Activated naive CD4-positive, alpha-beta T cell treated with anti-CD3 and anti-CD28 coated beads, Interleukin-2, amount 50 U/mL, for 24 hours (primary cell): ENCODE results near the gene TSPO2.
"Not testable (repeated sequence)": the region's sequence is repeated elsewhere in the genome, so short reads cannot be mapped to it uniquely, and the experiment has no call there.

Source experiments
- H3K27ac Mint-ChIP-seq: one replicate; pipeline ENCODE4 v1.8.0; 2021; ENCODE audit warnings: mild to moderate bottlenecking, mixed read lengths
- H3K27me3 Mint-ChIP-seq: one replicate; pipeline ENCODE4 v1.8.0; 2021; ENCODE audit warnings: mixed read lengths
- H3K36me3 Mint-ChIP-seq: one replicate; pipeline ENCODE4 v1.8.0; 2021; ENCODE audit warnings: mixed read lengths
- H3K4me1 Mint-ChIP-seq: one replicate; pipeline ENCODE4 v1.8.0; 2021; ENCODE audit warnings: mixed read lengths
- H3K4me3 Mint-ChIP-seq: one replicate; pipeline ENCODE4 v1.8.0; 2021; ENCODE audit warnings: mild to moderate bottlenecking, mixed read lengths
- H3K9me3 Mint-ChIP-seq: one replicate; pipeline ENCODE4 v1.8.0; 2021; ENCODE audit warnings: mixed read lengths

Gene TSPO2, protein sequence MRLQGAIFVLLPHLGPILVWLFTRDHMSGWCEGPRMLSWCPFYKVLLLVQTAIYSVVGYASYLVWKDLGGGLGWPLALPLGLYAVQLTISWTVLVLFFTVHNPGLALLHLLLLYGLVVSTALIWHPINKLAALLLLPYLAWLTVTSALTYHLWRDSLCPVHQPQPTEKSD

DNA sequence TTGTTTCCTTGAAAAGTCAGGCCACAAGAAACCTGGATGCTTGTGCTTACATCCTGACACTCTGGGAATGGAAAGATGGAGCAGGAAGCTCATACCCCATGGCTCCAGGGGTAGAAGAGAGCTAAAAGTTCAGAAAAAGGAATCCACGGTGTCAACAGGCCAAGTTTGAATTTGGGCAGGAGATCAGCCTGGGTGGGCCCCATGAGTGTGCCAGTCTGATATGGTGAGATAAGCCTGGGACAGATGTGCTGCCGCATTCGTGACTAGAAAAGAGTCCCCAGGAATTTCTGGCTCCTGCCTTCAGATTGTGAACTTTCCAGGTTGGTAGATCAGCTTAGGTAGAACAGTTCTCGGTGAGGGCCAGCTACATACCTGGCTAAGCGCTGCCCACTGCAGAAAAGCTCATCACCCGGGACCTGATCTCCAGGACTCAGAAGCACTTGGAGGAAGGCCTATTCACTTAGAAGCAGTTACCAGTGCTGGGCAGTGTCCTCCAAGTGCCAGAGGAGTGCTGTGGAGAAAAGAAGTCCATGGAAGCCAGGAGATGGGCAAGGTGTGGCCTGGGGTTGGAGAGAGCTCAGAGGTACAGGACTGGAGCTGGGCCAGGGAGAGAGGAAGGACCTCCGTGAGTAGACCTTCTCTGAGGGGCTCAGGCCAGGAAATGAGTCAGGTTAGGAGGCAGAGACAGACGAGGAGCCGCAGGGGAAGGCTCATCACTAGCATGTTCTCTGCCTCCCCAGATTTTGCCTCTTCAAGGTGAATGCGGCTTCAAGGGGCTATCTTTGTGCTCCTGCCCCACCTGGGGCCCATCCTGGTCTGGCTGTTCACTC is at the start of gene TSPO2:
Gene TSPO2, plus strand, starts transcription at position 242 of the 830 bp plus-strand sequence. Its CDS starts 519 bp downstream, at position 761.
- no peak within 1 kb of the TSS for H3K27ac Mint-ChIP-seq
- H3K36me3 Mint-ChIP-seq = no peaks in the 10 kb centered on the region
- H3K27me3 Mint-ChIP-seq = no peaks in the 10 kb centered on the region
- no peaks in the 10 kb centered on the region for H3K9me3 Mint-ChIP-seq
- H3K4me3 Mint-ChIP-seq = no peak within 1 kb of the TSS
- H3K4me1 Mint-ChIP-seq = no peaks in the 10 kb centered on the region

GRCh38 chr6:40992746-40993145 is 49.5 kb upstream of the TSPO2 start:
- Mint-ChIP-seq H3K27me3 (peaks cover 15% of the 10 kb centered on the region), H3K4me1 (no peaks in the 10 kb centered on the region), H3K36me3 (no peaks in the 10 kb centered on the region), H3K27ac (no peak overlapping the region), H3K9me3 (no peaks in the 10 kb centered on the region), H3K4me3 (no peak overlapping the region)

GRCh38 chr6:40996591-40997233 is 45.6 kb upstream of the TSPO2 start:
- Mint-ChIP-seq H3K9me3 (no peaks in the 10 kb centered on the region), H3K36me3 (no peaks in the 10 kb centered on the region), H3K4me1 (no peaks in the 10 kb centered on the region), H3K27me3 (peaks cover 17% of the 10 kb centered on the region), H3K27ac (no peak overlapping the region), H3K4me3 (no peak overlapping the region)

GRCh38 chr6:40997234-40997957 is 44.9 kb upstream of the TSPO2 start:
- no peak overlapping the region for H3K27ac Mint-ChIP-seq
- peaks cover 16% of the 10 kb centered on the region for H3K27me3 Mint-ChIP-seq
- no peaks in the 10 kb centered on the region for H3K36me3 Mint-ChIP-seq
- no peaks in the 10 kb centered on the region for H3K4me1 Mint-ChIP-seq
- H3K9me3 Mint-ChIP-seq = no peaks in the 10 kb centered on the region
- no peak overlapping the region for H3K4me3 Mint-ChIP-seq

DNA sequence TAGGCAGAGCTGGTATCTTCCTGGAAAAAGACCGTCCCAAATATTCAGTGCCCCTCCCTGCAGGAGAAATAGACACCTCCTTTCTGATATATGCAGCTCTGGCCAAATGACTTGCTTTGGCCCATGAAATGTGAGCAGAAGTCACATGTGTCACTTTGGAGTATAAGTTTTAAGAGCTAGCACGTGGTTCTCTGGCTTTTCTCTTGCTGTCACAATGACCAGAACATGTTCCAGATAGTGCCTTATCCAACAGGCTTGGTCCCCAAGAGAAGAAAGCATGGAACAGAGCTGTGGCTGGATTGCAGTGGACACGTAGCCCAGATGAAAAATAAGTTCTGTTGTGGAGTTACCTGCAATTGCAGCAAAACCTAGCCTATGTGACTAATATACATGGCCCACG is 43.6 kb upstream of the TSPO2 start:
- no peaks in the 10 kb centered on the region for H3K36me3 Mint-ChIP-seq

GRCh38 chr6:40999569-40999968 is 42.7 kb upstream of the TSPO2 start:
- Mint-ChIP-seq H3K27me3 (peaks cover 23% of the 10 kb centered on the region), H3K9me3 (no peaks in the 10 kb centered on the region), H3K27ac (no peak overlapping the region), H3K36me3 (no peaks in the 10 kb centered on the region), H3K4me1 (no peaks in the 10 kb centered on the region), H3K4me3 (no peak overlapping the region)

More for the DNA sequence above, 43.6 kb upstream of the TSPO2 start:
- Mint-ChIP-seq H3K4me3 (no peak overlapping the region), H3K27me3 (peaks cover 21% of the 10 kb centered on the region), H3K9me3 (no peaks in the 10 kb centered on the region), H3K27ac (no peak overlapping the region), H3K4me1 (no peaks in the 10 kb centered on the region)

DNA sequence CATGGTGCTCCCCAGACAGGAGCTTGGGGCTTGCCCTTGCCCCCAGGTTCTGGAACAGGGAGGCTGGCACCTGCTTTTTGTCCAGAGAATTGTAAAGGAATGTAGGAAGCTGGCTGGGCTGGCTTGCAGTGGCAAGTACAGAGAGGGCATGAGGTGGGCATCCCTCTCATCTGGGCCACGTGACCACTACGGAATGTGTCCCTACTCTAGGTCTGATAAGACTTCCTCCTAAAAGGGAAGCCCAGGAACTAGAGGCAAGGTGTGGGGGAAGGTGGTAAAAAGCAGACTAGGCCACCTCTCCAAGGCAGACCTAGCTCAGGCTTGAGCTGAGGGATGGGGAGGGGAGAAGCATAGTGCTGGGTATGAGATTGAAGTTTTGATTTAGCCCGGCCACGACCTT is 42.0 kb upstream of the TSPO2 start:
- H3K27ac Mint-ChIP-seq = no peak overlapping the region
- H3K4me1 Mint-ChIP-seq = no peaks in the 10 kb centered on the region
- peaks cover 21% of the 10 kb centered on the region for H3K27me3 Mint-ChIP-seq
- H3K9me3 Mint-ChIP-seq = no peaks in the 10 kb centered on the region
- H3K36me3 Mint-ChIP-seq = no peaks in the 10 kb centered on the region
- no peak overlapping the region for H3K4me3 Mint-ChIP-seq

GRCh38 chr6:41002168-41002567 is 40.1 kb upstream of the TSPO2 start:
- no peak overlapping the region for H3K4me3 Mint-ChIP-seq
- H3K9me3 Mint-ChIP-seq = no peaks in the 10 kb centered on the region
- H3K27ac Mint-ChIP-seq = no peak overlapping the region
- H3K4me1 Mint-ChIP-seq = no peaks in the 10 kb centered on the region
- H3K36me3 Mint-ChIP-seq = no peaks in the 10 kb centered on the region
- H3K27me3 Mint-ChIP-seq = peaks cover 16% of the 10 kb centered on the region

DNA sequence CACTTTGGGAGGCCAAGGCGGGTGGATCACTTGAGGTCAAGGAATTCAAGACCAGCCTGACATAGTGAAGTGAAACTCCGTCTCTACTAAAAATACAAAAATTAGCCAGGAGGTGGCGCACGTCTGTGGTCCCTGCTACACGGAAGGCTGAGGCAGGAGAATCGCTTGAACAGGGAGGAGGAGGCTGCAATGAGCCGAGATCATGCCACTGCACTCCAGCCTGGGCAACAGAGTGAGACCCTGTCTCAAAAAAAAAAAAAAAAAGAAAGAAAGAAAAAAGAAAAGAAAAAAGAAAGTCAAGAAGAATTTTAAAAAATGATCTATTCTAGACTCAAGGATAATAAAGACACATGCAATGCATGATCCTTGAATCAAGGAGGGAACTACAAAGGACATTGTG is 36.0 kb upstream of the TSPO2 start:
- peaks cover 14% of the 10 kb centered on the region for H3K27me3 Mint-ChIP-seq
- not testable (repeated sequence) for H3K4me1 Mint-ChIP-seq, H3K9me3 Mint-ChIP-seq, H3K36me3 Mint-ChIP-seq, H3K27ac Mint-ChIP-seq, H3K4me3 Mint-ChIP-seq

DNA sequence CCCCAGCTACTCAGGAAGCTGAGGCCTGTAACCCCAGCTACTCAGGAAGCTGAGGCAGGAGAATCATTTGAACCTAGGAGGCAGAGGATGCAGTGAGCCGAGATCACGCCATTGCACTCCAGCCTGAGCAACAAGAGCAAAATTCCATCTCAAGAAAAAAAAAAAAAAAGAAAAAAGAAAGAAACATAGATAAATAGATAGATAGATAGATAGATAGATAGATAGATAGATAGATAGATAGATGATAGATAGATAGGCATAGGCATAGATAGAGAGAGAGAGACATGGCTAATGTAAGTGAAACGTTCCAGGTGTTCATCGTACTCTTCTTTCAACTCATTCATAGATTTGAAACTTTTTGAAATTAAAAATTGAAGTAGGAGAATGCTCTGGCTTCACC is 35.3 kb upstream of the TSPO2 start:
- not testable (repeated sequence) for H3K27ac Mint-ChIP-seq, H3K4me3 Mint-ChIP-seq, H3K9me3 Mint-ChIP-seq, H3K4me1 Mint-ChIP-seq, H3K36me3 Mint-ChIP-seq
- H3K27me3 Mint-ChIP-seq = peaks cover 12% of the 10 kb centered on the region

DNA sequence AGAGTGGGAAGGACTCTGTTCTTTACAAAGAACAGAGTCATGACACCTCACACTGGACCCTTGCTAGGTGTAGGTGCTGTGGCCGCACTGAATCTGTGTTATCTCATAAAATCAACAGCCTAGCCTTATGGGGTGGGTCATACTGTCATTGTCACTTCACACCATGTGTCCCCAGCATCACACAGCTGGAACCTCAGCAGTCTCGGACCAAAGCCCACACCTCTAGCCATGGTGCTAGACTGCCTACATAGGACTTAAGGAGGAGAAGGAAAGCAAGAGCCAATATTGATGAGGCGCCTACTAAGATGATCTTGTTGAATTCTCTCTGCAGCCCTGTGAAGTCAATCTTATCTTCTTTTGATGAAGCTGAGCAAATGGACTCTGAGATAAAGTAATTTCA is 34.3 kb upstream of the TSPO2 start:
- H3K4me1 Mint-ChIP-seq = no peaks in the 10 kb centered on the region
- no peak overlapping the region for H3K4me3 Mint-ChIP-seq
- H3K9me3 Mint-ChIP-seq = no peaks in the 10 kb centered on the region
- no peak overlapping the region for H3K27ac Mint-ChIP-seq
- peaks cover 11% of the 10 kb centered on the region for H3K27me3 Mint-ChIP-seq
- H3K36me3 Mint-ChIP-seq = peaks cover 2% of the 10 kb centered on the region

- no peaks in the 10 kb centered on the region for H3K4me1 Mint-ChIP-seq
- H3K4me3 Mint-ChIP-seq = no peak overlapping the region
- H3K36me3 Mint-ChIP-seq = peaks cover 2% of the 10 kb centered on the region
- H3K27me3 Mint-ChIP-seq = peaks cover 5% of the 10 kb centered on the region
- no peak overlapping the region for H3K27ac Mint-ChIP-seq
- no peaks in the 10 kb centered on the region for H3K9me3 Mint-ChIP-seq
These were observed 32.6 kb upstream of the TSPO2 start for GRCh38 chr6:41009669-41010068.

DNA sequence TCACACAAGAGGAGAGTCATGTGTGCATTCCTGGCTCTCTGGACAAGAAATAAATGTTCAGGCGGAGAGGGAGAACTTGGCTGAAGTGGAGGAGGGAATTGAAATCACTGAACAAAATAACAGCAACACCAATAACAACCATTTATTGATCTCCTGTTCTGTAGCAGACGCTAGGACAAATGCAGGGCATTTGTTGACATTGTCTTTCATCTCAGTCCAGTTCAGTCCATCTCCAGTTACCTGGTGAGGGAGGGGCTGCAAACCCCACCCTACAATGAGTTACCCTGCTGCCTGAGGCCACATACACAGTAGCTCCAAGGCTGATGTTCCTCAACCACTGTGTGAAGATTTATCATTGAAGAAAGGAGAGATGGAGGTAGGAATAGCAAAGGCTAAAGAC is 30.6 kb upstream of the TSPO2 start:
- Mint-ChIP-seq H3K4me3 (no peak overlapping the region), H3K9me3 (no peaks in the 10 kb centered on the region)

DNA sequence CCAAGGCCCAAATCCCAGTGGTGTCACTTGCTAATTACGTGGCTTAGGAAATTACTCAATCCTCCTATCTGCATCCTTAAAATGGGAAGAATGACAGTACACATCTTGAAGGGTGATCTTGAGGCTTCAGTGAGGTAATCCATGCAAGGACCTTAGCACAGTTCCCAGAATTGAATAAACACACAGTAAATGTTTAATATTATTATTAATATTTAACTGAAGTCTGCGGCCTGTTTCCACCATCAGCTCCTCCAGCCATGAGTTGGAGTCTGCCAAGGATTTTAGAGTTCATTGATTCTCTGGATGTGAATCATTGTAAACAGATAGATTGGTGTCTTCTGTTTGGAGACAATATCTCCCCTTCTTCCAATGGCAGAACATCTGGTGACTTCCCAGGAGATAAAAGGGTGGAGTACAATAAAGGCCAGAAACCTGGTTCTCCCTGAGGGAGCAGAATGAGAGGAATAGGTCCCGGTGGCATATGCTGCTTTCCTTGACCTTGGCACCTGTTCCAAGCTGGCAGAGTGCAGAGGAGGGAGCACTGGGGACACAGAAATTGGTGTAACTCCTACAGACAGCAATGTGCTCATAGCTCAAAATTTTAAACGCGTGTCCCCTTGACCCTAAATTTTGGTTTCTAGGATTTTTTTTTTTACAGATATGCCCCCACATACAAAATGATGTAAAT is 28.7 kb upstream of the TSPO2 start:
- H3K36me3 Mint-ChIP-seq = peaks cover 5% of the 10 kb centered on the region
- H3K27me3 Mint-ChIP-seq = peaks cover 4% of the 10 kb centered on the region
- H3K27ac Mint-ChIP-seq = no peak overlapping the region
- H3K4me3 Mint-ChIP-seq = no peak overlapping the region
- H3K9me3 Mint-ChIP-seq = no peaks in the 10 kb centered on the region
- no peaks in the 10 kb centered on the region for H3K4me1 Mint-ChIP-seq

More for the DNA sequence above, 30.6 kb upstream of the TSPO2 start:
- Mint-ChIP-seq H3K27me3 (peaks cover 4% of the 10 kb centered on the region), H3K27ac (no peak overlapping the region), H3K36me3 (peaks cover 3% of the 10 kb centered on the region), H3K4me1 (no peaks in the 10 kb centered on the region)

DNA sequence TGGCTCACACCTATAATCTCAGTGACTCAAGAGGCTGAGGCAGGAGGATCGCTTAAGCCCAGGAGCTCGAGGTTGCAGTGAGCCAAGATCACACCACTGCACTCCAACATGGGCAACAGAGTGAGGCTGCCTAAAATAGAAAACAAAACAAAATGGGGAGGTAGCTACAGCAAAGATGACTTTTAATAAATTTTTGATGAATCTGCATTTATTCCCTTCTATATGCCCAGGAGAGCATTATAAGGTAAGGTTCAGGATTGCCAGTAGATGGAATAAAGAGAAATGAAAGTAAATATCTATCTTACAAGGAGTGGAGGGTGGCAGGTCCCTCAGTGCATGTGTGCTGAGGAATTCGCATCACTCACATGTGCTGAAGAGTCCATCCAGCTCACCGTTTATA is 27.5 kb upstream of the TSPO2 start:
- Mint-ChIP-seq H3K4me1 (no peaks in the 10 kb centered on the region), H3K4me3 (no peak overlapping the region), H3K36me3 (peaks cover 5% of the 10 kb centered on the region), H3K27me3 (peaks cover 4% of the 10 kb centered on the region), H3K9me3 (no peaks in the 10 kb centered on the region), H3K27ac (no peak overlapping the region)
